Measurements from ENCODE around the gene SNX13.
A peak's percentile ranks its signal among the peaks of the same experiment; 100 is the strongest.

Gene SNX13

DNA sequence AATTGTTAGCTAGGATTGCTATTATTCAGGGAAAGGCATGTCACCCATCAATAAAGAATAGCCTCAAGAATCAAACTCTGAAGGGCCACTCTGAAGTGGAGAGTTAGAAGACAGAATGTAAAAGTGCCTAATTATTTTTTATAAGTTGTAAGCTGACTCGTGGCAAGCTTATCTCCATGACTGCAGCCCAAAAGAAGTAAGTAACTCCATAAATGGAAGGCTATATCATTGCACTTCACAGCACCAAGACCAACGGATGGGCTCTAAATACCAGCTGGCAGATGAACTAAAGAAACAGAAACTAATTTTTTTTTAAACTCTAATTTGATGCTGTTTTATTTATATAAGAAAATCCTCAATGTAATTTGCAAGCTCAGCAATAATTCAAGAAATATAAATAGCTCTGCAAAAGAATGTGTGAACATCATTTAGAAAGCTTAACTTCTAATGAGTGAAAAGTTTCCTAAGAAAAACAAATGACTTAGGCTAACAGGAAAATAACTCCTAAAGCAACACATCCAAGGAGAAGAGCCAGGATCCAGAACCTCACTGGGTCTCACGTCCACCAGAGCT lies 165.5 kb downstream of the SNX13 start:
- DNase-seq = no peak

DNA sequence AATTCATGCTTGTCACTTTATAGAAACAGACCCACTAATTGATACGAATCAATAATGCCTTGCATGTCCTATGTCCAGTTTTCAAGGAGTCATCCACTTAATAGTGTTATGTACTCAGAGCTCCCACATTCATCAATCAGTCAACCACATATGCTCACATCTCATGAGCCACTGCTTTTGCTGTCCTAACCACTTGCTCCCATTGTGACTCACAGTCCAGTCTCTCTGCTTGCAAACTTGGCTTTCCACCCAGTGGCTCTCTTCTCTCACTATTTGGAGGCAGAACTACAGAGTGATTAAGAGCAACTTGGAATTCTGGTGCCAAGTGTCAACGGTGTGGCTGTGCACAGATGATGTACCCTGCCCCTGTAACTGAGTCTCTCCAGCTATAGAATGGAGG lies 166.0 kb downstream of the SNX13 start:
- no peak for DNase-seq

DNA sequence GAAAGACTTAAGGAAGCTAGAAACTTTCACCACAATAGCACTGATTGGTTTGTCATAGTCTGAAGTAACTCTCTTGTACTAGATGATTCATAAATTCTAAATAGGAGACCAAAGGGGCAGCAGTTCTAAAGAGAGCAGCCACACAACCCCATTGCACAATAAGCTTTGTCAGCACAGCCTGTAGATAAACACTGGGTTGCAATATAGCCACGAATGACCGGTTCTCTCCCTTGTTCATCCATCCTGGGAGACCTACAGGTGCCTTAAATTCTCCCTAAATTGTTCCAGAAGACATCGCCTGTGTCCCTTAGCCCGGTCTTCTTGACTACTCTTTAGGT lies 167.0 kb downstream of the SNX13 start:
- DNase-seq = no peak

DNA sequence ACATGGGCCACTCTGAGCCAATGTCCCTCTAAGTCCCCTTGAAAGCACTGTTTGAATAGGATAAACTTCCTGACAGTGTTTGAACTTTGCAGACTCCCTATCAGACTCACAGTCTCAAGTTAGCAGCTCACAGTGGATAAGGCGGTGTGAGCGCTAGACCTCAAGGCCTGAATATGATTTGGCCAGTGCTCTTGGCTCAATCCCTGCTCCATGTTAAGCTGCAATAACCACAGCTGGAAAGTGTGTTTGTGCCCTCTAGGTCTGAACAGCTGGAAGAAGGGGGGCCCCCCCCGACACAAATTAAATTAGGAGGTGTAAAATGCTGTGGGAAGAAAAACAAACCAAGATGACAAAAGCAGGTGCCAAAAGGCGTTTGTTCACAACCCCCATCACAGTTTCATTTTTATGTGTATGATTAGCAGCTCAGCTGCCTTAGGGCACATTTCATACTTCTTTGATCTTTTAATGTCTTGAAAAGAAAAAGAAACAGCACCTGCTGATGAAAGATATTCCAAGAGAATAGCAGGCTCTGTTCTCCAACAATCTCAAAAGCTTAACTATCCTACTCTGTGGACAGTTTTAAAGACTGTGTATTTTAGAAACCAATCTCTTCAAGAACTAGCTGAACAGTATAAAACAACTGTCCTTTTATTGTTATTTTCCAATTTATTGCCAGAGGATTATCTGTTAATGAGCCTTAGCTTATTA lies 167.6 kb downstream of the SNX13 start:
- no peak for DNase-seq

DNA sequence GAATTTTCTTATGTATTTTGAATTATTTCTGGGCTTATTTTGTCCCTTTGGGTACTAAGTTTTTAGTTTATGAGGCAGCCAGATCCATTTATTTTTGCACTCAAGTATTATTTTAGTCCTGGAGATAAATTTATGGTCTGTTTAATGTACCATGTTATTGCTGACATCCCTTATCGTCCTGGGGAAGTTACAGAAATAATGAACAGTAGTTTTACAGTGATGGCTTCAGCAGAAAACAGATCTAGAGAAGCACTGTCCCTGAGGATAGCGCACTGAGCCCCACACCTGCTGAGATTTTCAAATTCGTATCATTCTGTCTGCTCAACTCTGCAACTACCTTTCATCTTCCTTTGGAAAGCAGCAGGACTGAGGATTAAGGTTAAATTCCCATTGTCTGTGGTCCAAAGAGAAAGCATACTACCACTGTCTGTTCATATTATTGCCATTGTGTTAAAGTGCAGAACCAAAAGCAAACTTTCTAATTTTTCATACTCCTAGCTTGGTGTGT lies 168.3 kb downstream of the SNX13 start:
- DNase-seq = no peak

DNA sequence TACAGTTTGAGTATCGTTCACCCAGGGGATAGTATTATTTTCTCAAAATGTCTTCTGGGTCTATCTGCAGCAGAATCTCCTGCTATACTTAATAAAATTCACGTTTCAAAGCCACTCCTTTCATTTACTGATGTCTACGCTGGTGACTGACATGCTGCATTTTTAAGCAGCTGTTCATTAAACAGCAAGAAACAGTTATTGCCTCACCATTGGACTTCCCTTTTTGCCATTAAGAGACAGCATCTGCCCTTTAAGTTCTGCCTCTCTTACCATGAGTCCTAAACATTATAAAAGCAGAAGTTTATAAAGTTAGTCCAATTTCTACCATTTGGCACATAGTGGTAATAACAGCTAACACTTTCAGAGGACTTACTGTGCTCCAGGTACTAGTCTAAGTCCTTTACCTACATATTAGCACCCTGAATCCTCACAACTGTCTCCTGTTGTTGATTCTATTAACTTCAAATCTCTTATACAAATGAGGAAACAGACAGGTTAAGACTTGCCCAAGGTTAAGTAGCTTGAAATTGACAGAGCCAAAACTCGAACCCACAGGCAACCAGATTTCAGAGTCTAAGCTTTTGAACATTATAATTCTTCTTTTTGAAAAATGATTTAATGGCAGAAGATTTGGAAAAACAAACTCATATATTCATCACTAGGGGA lies 169.5 kb downstream of the SNX13 start:
- DNase-seq = no peak

DNA sequence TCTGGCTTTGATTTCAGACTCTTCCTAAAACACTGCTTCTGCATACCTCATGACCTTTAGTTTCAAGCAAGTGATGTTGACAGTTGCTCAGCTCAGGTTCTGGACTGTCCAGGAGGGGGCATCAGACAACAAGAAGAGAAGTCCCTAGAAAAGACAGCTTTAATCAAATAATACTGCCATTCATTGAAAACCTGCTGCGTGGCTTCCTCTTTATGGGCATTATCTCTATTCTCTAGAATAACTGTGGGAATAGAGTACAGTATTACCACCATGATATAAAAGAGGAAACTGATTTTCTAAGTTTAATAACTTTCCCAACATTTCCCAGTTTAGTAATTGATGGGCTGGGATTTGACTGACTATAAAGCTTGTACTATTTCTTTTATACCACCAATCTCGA lies 170.4 kb downstream of the SNX13 start:
- peak; percentile 54 for DNase-seq

DNA sequence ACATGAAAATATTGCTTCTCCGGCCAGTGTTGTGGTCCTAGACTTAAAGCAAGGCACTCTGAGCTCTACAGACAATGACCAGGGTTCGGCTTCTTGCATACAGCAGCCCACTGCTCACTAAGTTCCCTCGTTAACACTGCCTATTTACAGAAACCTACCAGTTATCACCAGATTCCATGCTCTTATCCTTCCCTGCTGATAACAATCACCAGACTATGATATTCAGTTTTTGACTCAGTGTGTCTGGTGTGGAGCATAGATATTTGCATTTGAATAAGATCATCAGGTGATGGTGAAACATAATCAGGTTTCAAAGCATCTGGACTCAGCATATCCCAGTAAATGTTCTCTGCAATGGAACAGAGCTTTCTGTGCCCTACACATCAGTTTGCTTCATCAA lies 182.3 kb downstream of the SNX13 start:
- no peak for DNase-seq

DNA sequence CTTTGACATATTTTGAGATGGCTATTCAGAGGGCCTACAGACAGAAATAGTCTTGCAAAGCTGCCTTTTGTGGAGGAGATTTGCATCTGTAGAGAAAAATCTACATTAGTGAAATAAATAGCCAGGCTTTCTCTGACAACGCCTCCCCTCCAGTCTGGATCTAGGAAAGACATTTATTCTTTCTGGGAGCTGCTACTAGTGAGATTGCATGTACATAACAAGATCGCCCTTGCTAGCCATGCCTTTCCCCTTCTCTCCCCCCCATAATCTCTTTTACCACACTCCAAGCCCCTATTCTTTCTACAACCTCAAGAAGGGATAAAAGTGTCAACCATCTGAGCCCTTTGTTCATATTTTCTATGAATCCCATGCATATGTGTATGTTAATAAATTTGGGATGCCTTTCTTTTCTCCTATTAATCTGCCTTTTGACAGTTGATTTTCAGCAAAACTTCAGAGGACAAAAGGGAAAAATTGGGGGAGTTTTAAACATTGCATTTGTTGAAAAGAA lies 194.2 kb downstream of the SNX13 start:
- no peak for DNase-seq

DNA sequence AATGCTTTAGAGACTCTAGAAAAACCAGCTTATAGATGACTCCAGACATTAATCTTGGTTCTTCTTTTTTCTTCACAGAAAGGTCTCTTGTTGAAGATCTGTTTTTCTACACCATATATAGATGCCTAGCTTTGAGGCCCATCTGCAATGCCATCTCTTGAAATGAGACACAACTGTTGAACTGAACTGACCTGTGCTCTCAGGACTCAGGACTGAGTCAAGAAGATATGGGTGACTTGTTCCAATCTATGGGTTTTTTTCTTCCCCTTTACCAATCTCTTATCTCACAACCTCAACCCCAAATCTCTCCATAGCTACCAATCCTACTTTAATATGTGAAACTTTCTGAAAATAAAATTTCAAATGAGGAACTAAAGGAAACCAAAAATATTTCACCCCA lies 194.7 kb downstream of the SNX13 start:
- no peak for DNase-seq

DNA sequence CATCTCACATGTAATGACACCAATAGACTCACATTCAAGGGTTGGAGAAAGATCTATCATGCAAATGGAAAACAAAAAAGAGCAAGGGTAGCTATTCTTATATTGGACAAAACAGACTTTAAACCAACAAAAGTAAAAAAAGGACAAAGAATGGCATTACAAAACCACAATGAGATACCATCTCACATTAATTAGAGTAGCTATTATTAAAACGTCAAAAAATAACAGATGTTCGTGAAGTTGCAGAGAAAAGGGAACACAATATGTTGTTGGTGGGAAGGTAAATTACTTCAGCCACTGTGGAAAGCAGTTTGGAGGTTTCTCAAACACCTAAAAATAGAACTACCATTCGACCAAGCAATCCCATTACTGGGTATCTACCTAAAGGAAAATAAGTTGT lies 197.0 kb downstream of the SNX13 start:
- no peak for DNase-seq

DNA sequence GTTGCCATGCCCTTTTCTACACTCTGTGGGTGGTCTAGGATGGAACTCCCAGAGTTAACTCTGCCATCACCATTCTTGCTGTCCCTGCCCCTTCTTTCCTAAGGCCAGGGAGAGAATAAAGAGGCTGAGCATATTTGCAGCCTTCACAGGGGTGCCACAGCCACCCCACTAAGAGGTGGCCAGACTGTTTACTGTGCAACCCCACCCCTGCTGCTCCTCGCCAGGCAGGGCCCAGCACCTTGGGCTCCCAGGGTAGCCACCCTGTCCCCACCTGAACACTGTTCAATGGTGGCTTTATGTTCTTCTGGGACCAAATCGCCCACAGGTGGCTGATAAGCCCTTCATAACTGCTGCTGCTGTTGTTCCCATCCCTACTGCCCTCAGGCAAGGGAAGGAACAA lies 198.9 kb downstream of the SNX13 start:
- DNase-seq = no peak

Measured in amniotic stem cell (primary cell).